ENCODE data around the gene CYP20A1.
A peak's percentile ranks its signal among the peaks of the same experiment; 100 is the strongest.
"Not testable (repeated sequence)": the region's sequence is repeated elsewhere in the genome, so short reads cannot be mapped to it uniquely, and the experiment has no call there.

CYP20A1 gene

DNA sequence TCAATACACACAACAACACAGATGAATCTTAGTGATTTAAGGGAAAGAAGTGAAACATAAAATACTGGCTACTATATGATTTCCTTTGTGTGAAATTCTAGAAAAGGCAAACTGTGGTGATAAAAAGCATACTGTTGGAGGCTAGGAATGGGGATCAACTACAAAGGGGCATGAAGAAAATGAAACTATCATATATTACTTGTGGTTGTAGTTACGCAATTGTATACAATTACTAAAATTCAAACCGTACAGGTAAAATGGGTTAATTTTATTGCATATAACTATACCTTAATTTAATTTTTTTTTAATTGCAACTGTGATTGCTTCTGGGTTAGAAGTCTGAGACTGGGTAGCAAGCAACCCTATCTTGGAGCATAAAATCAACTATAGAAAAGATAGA is 47.7 kb downstream of the CYP20A1 start:
- DNase-seq: no peak

GRCh38 chr2:203301667-203302066 is 62.8 kb downstream of the CYP20A1 start:
- no peak for DNase-seq

DNA sequence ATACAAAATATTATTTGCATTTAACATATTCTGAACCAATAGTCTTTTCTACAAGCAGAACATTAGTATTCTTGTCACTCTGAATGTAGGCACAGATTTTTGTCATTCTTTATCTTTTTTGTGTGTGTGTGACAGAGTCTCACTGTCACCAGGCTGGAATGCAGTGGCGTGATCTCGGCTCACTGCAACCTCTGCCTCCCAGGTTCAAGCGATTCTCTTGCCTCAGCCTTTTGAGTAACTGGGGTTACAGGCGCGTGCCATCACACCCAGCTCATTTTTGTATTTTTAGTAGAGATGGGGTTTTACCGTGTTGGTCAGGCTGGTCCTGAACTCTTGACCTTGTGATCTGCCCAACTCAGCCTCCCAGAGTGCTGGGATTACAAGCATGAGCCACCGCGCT is 63.8 kb downstream of the CYP20A1 start:
- DNase-seq: not testable (repeated sequence)

GRCh38 chr2:203310688-203311436 is 72.0 kb downstream of the CYP20A1 start:
- no peak for DNase-seq

- no peak for DNase-seq
These were observed 87.5 kb downstream of the CYP20A1 start for GRCh38 chr2:203326356-203326755.

GRCh38 chr2:203327582-203327900 is 88.7 kb downstream of the CYP20A1 start:
- no peak for DNase-seq

DNA sequence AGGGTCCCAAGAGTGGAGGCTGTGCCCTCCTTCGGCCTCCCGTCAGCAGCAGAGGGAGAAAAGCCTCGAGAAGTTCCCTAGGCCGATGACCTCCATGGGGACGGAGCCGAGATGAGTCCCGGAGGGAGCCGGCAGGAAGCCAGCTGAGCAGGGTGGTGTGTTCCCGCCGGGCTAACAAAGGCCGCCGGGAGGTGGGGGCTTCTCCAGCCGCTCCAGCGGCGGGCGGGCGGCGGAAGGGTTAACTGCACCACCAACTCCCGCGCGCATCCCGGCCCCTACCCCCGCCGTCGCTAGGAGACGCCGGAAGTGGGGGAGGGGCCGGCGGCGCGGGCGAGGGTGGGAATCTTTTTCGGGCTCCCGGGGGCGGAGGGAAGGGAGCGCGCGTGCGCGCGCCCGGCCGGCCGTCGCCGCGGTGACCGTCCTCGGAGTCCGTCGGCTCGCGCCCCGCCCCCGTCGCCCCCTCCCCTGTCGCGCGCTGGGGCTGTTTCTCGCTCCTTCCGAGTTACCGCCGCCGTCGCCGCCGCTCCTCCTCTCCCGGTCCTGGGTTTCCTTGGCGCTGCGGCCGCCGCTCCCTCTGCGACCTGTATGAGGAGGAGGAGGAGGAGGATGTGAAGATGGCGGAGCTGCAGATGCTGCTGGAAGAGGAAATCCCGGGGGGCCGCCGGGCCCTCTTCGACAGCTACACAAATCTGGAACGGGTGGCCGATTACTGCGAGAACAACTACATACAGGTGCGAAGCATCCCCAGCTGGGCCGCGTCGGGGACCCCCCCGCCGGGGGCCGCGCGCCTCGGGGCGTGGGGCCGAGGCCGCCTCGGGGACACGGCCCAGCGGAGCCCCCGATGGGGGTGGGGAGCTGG is 89.3 kb downstream of the CYP20A1 start, which contains the start of gene ABI2:
Gene ABI2 (plus strand): TSS at position 494 of the 859 bp plus-strand sequence. CDS start 121 bp downstream, at position 615.
- DNase-seq: peak; percentile 74

- peak; percentile 4 for DNase-seq
These were observed 90.1 kb downstream of the CYP20A1 start for GRCh38 chr2:203328760-203329540.

GRCh38 chr2:203330434-203330833 is 91.6 kb downstream of the CYP20A1 start:
- no peak for DNase-seq

DNA sequence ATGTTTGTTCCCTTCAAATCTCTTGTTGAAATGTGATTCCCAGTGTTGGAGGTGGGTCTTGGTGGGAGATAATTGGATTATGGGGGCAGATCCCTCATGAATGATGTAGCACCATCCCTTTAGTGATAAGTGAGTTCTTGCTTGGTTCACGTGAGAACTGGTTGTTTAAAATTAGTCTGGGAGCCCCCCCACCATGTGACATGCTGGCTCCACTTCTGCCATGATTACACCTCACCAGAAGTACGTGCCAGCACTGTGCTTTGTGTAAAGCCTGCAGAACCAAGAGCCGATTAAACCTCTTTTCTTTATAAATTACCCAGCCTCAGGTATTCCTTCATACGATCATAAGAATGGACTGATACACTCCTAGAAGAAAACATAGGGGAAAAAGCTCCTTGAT is 99.5 kb downstream of the CYP20A1 start:
- no peak for DNase-seq

DNA sequence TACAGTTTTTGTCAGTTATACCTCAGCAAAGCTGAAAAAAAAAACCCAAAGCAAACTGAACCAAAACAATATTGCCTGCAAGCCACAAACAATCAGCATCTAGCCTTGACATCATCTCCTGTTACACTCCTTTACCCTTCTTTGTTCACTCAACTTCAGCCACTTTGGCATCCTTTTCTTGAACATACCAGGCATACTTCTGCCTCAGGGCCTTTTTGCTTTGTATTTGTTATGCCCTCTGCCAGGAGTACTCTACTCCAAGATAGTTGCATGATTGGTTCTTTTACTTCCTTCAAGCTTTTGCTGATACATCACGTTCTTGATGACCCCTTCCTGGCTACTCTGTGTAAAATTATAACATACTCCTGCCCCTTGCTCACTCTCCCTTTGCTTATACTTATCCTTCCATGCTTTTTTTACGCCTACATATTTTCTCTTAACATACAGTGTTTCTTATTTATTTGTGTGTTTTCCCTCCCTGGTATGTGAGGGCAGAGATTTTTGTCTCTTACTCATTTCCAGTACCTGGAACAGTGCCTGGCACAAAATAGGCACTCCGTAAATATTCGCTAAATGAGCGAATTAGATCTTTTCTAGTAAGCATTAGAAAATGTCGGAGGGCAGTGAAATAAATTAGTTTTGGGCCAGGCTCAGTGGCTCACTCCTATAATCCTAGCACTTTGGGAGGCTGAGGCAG is 102.1 kb downstream of the CYP20A1 start:
- DNase-seq: no peak

DNA sequence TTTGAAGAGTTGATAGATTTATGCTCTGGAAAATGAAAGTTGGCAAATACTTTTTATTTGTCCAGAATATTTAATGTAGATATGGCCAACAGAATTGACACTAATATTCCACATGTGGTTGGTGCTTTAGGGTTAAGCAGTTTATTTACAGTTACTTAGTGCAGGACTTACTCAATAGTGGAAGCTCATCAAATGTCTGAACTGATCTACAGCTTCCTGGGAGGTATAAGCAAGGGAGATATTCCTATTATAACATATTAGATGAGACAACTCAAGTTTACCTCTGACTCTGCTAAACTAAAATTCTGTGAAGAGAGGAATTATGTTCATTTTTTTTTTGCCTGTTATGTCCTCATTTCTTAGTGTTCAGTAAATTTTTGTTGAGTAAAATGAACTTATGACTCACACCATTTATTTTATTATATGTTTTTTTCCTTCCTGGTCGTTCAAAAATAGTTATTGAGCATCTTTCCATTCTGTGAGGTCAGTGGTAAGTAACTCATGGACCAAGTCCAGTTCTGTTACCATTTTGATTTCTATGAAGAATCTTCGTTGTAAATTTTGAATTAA is 103.0 kb downstream of the CYP20A1 start:
- DNase-seq: no peak

GRCh38 chr2:203342374-203342773 is 103.6 kb downstream of the CYP20A1 start:
- not testable (repeated sequence) for DNase-seq

DNA sequence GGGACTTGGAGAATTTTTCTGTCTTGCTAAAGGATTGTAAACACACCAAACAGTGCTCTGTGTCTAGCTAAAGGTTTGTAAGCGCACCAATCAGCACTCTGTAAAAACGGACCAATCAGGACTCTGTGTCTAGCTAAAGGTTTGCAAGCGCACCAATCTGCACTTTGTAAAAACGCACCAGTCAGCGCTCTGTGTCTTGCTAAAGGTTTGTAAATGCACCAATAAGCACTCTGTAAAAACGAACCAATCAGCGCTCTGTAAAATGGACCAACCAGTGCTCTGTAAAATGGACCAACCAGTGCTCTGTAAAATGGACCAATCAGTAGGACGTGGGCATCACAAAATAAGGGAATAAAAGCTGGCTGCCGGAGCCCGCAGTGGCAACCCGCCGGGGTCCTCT is 105.8 kb downstream of the CYP20A1 start:
- DNase-seq: no peak

DNA sequence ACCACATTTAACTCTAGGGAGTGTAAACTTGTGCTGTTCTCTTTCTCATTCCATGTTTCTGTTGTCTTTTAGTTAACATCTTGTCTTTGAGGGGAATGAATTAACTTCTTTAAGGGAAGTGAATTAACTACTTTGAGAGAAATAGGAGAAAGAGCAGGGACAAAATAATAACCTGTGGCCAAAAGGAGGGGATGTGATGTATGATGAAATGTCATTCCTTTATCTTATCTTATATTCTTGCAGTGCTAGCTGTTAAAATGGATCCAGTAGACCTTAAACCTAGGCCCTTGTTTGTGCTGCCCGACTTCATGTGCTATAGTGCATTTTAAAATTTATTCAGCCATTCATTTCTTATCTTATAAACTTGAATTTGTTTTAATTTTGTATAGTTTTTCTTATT is 107.8 kb downstream of the CYP20A1 start:
- DNase-seq: no peak

DNA sequence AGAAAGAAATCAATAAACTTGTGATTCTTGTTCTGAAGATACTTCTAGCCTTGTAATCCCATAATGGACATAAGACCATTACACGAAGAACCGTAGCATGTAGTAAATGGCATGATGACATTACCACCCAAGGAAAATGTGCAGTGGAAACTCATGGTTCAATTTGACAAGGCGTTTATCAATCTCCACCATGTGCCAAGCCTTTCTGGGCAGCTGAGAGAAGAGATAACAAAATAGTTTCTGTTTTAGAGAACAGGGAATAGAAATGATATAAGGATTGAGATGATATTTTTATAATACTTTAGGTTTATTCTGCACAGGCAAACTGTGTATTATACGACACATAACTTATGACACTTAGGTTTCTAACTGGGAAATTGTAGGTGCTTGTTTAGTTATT is 108.6 kb downstream of the CYP20A1 start:
- DNase-seq: no peak

DNA sequence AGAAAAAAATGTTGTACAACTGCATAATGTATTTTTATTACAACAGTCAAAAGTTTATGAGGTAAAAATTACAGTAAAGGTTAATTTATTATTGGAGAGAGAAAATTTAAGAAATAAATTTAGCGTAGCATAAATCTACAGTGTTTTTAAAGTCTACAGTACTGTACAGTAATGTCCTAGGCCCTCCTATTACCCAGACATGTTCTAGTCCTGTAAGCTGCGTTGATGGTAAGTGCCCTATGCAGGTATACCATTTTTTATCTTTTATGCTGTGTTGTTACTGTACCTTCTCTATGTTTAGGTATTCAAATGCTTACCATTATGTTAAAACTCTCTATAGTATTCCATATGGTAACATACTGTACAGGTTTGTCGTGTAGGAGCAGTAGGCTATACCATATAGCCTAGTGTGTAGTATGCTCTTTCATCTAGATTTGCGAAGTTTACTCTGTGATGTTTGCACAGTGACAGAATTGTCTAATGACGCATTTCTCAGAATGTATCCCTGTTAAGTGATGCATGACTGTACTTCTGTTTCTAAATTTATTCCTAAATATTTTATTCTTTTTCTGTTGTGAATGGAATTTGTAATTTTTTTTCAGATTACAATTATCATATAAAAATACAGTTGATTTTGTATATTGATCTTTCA is 113.9 kb downstream of the CYP20A1 start:
- DNase-seq: no peak

DNA sequence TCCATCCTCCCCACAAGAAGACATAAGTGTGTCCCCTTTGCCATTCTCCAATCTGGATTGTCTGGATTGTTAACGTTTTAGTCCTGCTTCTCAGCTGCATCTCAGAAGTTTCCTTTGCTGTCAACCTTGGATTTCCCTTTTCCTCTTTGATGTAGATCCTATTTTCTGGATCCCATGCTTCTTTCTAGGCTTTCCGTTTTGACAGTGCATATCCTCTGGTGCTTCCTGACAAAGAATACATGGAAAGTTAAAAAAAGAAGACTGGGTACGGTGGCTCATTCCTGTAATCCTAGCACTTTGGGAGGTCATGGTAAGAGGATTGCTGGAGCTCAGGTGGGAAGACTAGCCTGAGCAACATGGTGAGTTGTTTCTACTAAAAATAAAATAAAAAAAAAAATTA is 116.1 kb downstream of the CYP20A1 start:
- no peak for DNase-seq
